HG02610 (cell line): ENCODE measurements around the gene CFAP77.

ENCODE experiments used
- ATAC-seq: cut with Tn5 transposase; IDR thresholded peaks from one replicate; pipeline ENCODE4 v1.9.1; 2021; ENCODE audit warnings: mild to moderate bottlenecking, moderate library complexity; ENCODE audit not compliant: unreplicated experiment

CFAP77 gene

DNA sequence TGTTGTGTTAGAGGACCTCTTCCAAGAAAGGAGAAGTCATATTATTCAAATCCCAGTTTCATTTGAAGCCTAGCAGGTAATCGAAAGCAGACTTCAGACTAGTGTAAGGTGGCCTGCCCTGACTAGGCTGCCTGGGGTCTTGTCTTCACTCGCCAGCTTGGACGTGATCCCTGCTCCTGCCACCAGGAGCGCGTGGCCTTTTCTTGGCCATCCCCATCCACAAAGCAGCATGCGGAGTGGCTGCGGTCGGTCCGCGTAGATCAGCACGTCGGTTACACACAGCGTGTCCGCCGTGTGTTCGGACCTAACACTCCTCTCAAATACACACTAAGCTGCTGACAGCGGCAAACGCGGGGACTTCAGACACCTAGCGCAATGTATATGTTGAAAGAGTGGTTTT is 37.3 kb downstream of the CFAP77 start:
- ATAC-seq = no peak

DNA sequence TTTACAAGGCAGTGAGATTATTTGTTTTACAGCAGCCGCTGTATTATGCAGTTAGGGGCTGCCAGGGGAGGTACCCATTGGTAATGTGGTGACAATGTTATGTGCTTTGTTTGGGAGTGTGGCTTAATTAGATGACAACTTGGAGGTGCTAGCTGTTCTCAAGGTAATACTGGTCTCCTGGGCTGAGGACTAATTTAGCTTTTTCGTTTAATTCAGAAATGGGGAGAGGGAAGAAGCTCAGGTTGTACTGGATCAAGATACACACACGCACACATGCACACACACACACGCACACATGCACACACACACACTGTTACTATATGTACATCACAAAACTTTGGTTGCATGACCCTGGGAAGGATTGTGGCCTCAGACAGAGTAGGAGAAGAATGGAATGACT is 37.9 kb downstream of the CFAP77 start:
- no peak for ATAC-seq

DNA sequence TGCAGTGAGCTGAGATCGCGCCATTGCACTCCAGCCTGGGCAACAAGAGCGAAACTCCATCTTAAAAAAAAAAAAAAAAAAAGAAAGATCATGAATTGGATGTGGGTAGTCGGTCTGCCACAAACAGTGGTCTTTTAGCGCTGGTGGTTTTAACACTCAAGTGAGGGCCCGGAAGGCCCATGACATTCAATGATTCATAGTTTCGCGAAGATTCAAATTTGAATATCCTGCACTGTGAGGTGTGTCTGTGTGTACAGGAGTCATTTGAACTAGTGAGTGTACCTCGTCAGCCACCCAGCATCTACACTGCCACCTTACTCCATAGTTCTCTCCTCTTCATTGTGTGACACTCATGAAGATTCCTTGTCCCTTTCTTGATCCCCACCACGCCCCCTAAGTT is 41.3 kb downstream of the CFAP77 start:
- no peak for ATAC-seq

GRCh38 chr9:132456241-132456640 is 46.2 kb downstream of the CFAP77 start:
- no peak for ATAC-seq

GRCh38 chr9:132457504-132458236 is 47.7 kb downstream of the CFAP77 start:
- no peak for ATAC-seq

DNA sequence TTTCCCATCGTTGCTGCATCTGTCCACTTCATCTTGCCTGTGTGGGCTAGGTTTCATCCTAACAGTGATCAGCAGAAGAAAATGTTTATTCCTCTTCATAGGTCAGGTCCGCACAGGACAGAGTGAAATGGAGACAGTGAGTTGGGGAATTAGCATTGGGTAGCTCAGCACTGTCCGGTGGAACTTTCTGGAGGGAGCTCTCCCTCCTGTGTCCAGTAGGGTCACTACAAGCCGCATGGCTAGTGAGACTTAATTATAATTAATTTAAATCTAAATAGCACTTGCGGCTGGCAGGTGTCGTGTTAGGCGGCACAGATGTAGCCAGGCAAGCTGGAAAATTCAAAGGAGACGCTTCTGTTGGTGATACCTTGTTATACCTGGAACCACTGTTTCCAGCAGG is 48.4 kb downstream of the CFAP77 start:
- ATAC-seq = no peak

DNA sequence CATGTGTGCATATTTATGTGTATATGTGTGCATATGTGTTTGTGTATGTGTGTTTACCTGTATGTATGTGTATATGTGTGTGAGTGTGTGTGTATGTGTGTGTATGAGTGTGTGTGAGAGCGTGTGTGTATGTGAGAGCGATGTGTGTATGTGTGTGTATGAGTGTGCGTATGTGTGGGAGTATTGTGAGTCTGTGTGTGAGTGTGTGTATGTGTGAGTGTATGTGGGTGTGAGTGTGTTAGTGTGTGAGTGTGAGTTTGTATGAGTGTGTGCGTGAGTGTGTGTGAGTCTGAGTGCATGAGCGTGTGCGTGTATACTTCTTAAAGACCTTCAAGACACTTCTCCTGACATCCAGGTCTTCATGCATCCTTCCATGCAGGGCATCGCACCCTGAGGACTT is 49.6 kb downstream of the CFAP77 start:
- ATAC-seq = no peak

DNA sequence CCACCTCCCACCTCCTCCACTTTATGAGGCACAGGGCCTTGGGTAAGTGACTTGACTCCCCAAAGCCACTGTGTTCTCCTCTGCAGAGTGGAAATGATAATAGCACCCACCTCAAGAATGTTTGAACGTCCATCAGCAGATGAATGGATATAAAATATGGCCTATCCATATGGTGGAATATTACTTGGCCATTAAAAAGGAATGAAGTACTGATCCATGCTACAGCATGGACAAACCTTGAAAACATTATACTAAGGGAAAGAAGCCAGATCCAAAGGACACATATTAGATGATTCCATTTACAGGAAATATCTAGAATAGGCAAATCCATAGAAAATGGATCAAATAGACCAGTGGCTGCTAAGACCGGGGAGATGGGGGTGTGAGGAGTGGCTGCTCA is 50.2 kb downstream of the CFAP77 start:
- no peak for ATAC-seq

DNA sequence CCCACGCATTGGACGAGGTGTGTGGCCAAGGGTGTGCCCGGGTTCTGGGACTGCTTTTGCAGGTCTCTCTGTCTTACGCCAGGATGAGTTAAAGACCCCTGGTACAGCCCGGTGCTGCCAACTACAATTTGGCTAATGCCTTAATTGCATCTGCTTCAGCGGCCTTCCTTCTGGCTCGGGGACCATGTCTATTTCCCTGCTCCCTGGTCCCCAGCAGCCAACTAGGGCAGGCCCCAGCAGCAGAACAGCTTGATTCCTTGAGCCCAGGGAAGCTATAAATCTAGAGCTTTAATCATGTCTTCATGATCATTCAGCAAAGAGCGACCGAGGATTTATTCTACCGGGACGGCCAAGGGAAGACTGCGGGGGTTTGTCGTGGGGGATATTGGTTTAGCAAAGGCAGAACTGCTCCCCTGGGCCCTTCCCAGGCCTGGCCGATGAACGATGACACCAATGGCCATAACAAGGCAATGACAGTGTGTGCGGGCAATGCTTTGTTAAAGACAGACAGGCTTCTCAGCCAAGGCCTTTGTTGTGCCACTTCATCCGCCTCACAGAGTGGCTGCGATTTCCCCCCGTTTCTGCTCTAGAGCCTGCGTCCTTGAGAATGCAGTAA is 51.4 kb downstream of the CFAP77 start:
- no peak for ATAC-seq

DNA sequence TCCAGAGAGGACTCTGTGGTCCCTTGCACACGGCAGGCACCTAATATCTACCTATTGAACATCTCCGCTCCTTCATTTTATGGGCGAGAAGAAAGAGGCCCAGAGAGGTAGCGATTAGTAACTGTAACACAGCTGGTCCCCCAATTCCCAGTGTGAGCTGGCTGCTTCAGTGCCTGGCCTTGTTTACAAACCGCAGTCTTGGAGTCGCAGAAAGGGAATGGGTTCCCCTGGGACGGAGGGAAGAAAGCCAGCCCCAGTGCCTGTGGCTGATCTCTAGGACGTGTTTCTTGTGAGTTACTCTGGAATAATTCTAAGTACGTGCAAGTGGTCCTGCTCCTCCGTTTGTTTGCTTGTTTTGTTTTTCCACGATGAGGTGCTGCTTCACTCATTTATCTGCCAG is 52.0 kb downstream of the CFAP77 start:
- ATAC-seq = no peak

- ATAC-seq = no peak
These were observed 54.5 kb downstream of the CFAP77 start for GRCh38 chr9:132464547-132464946.

- no peak for ATAC-seq
These were observed 55.2 kb downstream of the CFAP77 start for GRCh38 chr9:132465131-132465635.

GRCh38 chr9:132472199-132472598 is 62.2 kb downstream of the CFAP77 start:
- ATAC-seq = no peak

DNA sequence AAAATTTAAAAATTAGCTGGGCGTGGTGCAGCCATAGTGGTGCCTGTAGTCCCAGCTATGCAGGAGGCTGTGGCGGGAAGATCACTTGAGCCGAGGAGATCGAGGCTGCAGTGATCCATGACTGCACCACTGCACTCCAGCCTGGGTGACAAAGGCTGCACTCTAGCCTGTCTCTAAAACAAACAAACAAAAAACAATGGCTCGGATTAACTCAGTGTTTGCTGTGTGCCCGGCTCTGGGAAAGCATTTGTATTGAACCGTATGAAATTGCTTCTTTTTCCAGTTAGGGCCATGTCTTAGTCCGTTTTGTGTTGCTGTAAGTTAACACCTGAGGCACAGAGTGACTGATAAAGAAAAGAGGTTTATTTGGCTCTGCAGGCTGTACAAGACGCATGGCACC is 62.6 kb downstream of the CFAP77 start:
- no peak for ATAC-seq

- no peak for ATAC-seq
These were observed 64.2 kb downstream of the CFAP77 start for GRCh38 chr9:132474253-132474652.

DNA sequence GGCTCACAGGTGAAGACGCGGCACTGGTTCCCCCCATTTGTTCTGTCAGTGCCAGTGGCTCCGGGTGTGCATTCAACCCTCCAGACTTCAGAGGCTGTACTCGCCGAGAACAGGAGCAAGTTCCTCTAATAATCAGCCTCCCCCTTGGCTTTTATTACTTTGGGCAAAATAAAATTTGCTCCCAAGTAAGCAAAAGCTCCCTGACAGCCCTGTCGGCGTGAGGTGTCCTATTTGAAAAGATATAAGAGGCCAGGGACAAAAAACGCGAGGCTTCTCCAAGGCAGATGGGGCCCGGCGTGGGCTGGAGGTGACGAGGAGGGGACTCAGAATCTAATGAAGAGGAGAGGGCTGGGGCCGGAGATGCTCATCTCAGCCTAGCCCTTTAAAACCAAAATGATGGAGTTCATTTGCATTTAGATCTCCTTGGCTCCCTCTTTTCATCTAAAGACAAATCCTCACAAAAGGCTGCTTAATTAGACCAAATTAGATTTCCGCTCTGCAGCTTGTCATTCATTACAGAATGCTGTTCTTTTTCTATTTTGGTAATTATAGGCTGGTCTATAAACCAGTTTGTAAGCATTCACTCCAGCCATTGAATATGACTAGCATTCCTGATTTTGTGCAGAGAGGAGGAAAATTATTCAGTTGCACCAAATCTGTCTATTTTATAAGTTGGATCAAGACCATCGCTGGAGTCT is 68.5 kb downstream of the CFAP77 start:
- no peak for ATAC-seq

DNA sequence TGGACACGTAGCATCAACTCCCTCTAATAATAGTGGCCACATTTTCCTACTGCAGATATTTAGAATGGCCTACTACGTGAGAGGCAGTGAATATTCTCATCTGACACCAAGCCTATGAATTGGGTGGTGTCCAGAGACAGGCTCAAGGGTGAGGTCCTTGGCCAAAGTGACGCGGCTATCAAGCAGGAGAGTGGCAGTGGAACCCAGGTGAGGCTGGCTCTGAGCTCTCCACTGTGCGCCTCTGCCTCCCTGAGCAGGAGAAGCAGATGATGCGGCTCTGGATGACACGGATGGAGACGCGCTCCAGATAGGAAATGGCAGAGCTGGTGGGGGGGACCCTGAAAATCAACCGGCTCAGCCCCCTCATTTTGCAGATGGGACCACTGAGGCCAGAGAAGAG is 69.7 kb downstream of the CFAP77 start:
- no peak for ATAC-seq

- ATAC-seq = no peak
These were observed 71.2 kb downstream of the CFAP77 start for GRCh38 chr9:132481053-132481849.

DNA sequence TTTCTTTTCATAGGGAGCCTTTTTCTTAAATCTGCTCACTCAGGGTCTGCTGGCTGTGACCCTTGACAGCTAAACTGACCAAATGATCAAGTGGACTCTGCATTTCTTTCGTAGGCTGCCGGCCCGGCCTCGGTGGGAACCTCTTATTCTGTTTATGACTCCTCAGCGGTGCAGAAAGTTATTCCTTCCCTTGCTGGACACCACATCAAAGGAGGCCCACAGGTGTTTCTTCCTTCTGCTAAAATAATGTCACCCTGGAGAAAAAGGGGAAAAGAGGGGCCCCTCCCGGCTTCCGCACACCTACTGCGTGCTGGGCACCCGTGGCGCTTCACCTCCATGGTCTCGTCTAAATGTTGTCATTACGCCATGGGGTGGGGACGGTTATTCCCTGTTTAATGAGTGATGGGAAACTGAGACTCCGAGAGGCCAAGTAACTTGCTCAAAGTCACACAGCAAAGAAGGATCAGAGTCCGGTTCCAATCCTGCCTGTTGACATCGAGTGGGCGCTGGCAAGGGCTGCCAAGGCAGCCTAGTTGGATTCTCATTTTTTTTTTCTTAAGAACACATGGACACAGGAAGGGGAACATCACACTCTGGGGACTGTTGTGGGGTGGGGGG is 72.3 kb downstream of the CFAP77 start:
- no peak for ATAC-seq

GRCh38 chr9:132485393-132485792 is 75.4 kb downstream of the CFAP77 start:
- ATAC-seq = no peak
